ENCODE results near the gene OS9. TPM values are rescaled to one million over a fixed set of nuclear protein-coding genes. Genes with fewer than 3 reads are reported as not detected.

The OS9 gene
- total RNA-seq, 1 donor from 2014 or later: 233 TPM

DNA sequence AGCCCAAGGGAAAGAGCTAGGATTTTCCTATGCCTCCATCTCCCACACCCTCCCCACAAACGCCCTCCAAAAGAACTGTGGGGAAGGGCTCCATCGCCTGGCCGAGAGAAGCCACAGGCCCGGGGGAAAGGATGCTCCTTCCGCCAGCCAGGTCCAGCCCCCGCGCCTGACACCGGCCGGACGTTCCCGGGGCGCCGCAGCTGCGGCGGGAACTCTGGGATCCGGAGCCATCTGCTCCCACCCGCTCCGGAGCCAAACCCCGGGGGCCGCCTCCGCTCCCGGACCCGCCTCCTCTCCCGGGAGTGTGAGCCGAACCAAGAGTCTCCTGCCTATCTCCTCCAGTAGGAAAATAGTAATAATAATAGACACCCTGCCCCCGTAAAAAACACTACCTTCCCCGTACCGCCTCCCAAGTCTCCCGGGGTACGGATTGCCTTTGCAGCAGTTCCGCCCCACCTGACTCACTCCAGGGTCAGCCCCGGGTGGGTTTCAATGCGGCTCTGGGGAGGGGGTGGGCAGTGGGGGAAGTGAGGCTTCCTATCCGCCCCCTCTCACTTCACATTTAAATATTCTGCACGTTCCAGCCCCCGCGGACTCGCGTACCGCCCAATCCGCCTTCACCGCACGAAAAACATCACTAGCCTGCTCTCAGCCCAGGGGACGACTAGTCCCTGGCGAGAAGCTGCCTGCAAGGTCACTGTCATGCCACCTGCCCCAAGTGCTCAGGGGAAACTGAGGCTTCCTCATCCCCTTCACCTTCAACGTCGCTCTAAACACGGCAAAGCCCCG is 42.2 kb downstream of the OS9 start:
- no peaks in the 10 kb centered on the region for H3K36me3 ChIP-seq
- peaks cover 33% of the 10 kb centered on the region for H3K27me3 ChIP-seq
- H3K9me3 ChIP-seq: no peaks in the 10 kb centered on the region
- H3K4me3 ChIP-seq: peak overlapping the region; percentile 9 to 41
- intact Hi-C loops (cut with DNase I): no loop called here
- TF ChIP-seq, protein P1, sequence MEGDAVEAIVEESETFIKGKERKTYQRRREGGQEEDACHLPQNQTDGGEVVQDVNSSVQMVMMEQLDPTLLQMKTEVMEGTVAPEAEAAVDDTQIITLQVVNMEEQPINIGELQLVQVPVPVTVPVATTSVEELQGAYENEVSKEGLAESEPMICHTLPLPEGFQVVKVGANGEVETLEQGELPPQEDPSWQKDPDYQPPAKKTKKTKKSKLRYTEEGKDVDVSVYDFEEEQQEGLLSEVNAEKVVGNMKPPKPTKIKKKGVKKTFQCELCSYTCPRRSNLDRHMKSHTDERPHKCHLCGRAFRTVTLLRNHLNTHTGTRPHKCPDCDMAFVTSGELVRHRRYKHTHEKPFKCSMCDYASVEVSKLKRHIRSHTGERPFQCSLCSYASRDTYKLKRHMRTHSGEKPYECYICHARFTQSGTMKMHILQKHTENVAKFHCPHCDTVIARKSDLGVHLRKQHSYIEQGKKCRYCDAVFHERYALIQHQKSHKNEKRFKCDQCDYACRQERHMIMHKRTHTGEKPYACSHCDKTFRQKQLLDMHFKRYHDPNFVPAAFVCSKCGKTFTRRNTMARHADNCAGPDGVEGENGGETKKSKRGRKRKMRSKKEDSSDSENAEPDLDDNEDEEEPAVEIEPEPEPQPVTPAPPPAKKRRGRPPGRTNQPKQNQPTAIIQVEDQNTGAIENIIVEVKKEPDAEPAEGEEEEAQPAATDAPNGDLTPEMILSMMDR (IDR thresholded peaks at IDR 0.05): peak in 1 of 3 experiments; percentile 12
- DNase-seq (ENCODE audit: low spot score in 2 of 2): no peak
- H3K27ac ChIP-seq: no peak overlapping the region
- peaks cover 24% of the 10 kb centered on the region in 2 donors for H3K4me1 ChIP-seq

DNA sequence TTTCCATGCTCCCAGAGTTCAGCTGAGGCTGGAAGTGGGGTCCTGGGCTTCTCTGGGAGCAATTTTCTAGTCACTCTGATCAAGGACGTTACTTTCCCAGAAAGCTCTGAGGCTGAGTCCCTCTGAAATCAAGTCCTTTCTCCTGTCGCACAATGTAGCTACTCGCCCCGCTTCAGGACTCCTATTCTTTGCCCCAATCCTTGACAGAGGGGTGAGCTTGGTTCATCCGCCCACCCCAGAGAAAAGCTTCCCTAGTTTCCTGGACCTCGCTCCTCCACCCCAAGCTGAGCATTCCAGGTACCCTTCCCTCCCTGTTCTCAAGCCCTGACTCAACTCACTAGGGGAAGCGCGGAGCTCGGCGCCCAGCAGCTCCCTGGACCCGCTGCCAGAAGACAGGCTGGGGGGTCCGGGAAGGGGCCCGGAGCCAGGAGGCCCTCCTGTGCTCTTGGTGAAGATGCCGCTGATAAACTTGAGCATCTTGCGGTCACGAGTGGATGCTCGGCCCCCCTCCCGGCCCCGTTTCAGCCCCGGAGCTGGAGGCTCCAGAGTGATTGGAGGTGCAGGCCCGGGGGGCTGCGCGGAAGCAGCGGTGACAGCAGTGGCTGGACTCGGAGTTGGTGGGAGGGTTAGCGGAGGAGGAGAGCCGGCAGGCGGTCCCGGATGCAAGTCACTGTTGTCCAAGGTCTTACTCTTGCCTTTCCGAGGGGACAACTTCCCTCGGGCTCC is 43.0 kb downstream of the OS9 start:
- Histone ChIP-seq H3K27me3 (peaks cover 33% of the 10 kb centered on the region), H3K36me3 (no peaks in the 10 kb centered on the region), H3K9me3 (no peaks in the 10 kb centered on the region), H3K4me1 (peaks cover 24% of the 10 kb centered on the region in 2 donors), H3K27ac (no peak overlapping the region), H3K4me3 (peak overlapping the region; percentile 9 to 60)
- intact Hi-C loops (cut with DNase I): no loop called here
- no peak for DNase-seq (ENCODE audit: low spot score in 2 of 2)
- TF ChIP-seq, protein P1 (IDR thresholded peaks at IDR 0.05): no peak

DNA sequence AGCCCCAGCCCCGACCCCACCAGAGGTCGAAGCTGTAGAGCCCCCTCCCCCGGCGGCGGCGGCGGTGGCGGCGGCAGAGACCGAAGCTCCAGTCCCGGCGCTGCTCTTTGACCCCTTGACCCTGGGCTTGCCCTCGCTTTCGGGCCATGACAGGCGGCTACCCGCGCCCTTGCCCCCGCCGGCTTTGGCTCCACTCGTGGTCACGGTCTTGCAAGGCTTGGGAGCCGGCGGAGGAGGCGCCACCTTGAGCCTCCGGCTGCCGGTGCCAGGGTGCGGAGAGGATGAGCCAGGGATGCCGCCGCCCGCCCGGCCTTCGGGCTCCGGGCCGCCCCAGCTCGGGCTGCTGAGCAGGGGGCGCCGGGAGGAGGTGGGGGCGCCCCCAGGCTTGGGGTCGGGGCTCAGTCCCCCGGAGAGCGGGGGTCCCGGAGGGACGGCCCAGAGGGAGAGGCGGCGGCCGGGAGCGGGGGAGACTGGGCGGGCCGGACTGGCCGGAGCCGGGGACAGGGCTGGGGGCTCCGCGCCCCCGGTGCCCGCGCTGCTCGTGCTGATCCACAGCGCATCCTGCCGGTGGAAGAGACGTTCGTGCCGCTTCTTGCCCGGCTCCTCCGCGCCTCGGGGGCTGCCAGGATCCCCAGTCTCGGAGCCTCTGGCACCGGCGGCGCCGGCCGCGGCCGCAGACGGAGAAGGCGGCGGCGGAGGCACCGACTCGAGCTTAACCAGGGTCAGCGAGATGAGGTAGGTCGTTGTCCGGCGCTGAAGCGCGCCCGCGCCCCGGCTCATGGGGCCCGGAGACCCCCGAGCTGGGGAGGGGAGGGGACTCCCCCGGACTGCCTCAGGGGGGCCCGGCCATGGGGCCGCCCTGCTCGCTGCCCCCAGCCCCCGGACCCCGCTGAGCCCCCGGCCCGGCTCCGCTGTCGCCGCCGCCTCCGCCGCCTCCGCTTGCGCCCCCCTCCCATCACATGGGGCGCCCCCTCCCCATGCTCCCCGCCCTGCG is 43.8 kb downstream of the OS9 start:
- TF ChIP-seq, protein P1 (IDR thresholded peaks at IDR 0.05): peak; percentile 14 to 35 (median 17)
- DNase-seq (ENCODE audit: low spot score in 2 of 2): no peak
- peaks cover 33% of the 10 kb centered on the region for H3K27me3 ChIP-seq
- intact Hi-C loops (cut with DNase I): no loop called here
- H3K4me1 ChIP-seq: peaks cover 24% of the 10 kb centered on the region in 2 donors
- H3K27ac ChIP-seq: no peak overlapping the region
- peak overlapping the region; percentile 34 to 60 for H3K4me3 ChIP-seq
- no peaks in the 10 kb centered on the region for H3K36me3 ChIP-seq
- no peaks in the 10 kb centered on the region for H3K9me3 ChIP-seq

DNA sequence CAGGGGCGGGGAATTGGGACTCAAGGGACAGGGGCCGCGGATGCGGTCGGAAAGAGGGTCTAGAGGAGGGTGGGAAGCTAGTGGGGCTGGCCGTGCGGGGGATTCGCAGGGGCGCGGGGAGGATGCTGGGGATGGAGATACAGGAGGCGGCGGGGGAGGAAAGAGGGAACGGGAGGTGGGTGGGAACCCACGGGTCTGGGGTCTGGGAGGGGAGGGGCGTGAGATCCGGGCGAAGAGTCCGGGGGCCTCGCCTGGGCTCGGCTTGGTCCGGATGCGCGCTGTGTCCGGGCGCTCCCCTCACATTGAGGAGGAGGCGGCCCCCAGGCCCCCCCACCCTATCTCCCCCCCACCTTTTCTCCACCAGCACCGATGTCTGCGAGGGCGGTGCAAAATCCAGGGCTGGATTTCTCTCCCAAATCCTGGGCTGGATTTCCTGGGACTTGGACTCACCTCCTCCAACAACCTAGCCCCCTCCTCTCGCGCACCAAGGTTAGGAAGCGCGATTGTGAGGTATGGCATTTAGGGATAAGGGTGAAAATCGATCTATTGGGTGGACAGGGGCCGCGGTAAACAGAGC is 44.8 kb downstream of the OS9 start, which contains the start of gene AGAP2:
Gene AGAP2, minus strand, starts transcription at position 82 of the 577 bp plus-strand sequence. CDS start 496 bp downstream, outside the sequence.
- DNase-seq (ENCODE audit: low spot score in 2 of 2): no peak
- intact Hi-C loops (cut with DNase I): no loop called here
- Histone ChIP-seq H3K27ac (no peak within 1 kb of the TSS), H3K36me3 (no peaks in the 10 kb centered on the region), H3K4me3 (peak within 1 kb of the TSS; percentile 34 to 60), H3K9me3 (no peaks in the 10 kb centered on the region), H3K4me1 (peaks cover 24% of the 10 kb centered on the region in 2 donors), H3K27me3 (peaks cover 33% of the 10 kb centered on the region)
- TF ChIP-seq, protein P1 (IDR thresholded peaks at IDR 0.05): no peak

DNA sequence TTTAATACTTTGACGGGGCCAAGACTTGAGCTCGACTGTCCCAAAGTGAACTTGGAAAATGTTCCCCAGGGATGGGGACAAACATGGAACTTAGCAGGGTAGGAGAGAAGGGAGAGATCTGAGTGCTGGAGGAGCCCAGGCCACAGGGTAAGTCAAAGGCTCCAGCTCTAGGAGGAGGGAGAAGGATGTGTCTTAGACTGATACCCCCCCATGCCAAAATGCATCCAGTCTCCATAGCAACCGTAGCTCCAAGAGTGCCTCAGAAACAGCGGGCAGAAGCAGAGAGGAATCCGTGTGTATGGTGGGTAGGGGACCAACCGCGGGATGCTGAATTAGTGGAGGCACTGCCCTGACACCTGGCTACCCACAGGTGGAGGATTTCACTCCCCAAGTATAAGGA is 45.5 kb downstream of the OS9 start:
- peaks cover 33% of the 10 kb centered on the region for H3K27me3 ChIP-seq

More for the DNA sequence above, 45.5 kb downstream of the OS9 start:
- H3K36me3 ChIP-seq: no peaks in the 10 kb centered on the region
- no peak for DNase-seq (ENCODE audit: low spot score in 2 of 2)
- TF ChIP-seq, protein P1 (IDR thresholded peaks at IDR 0.05): no peak
- H3K9me3 ChIP-seq: no peaks in the 10 kb centered on the region
- intact Hi-C loops (cut with DNase I): no loop called here
- peaks cover 24 to 26% of the 10 kb centered on the region in 2 donors for H3K4me1 ChIP-seq
- no peak overlapping the region for H3K27ac ChIP-seq
- no peak overlapping the region for H3K4me3 ChIP-seq

Measured in ascending aorta (tissue), 2 donors.